ELF-1 (cell line): Measurements from ENCODE around the gene ATP1A1.

ENCODE experiments used
- DNase-seq: peaks from one replicate; pipeline ENCODE4 v3.0.0-alpha.2; 2016; ENCODE audit warnings: low read depth, low spot score

ATP1A1 gene

GRCh38 chr1:116390195-116390594, 17.2 kb downstream of the ATP1A1 start:
- no peak for DNase-seq

- DNase-seq = no peak
These were observed 18.1 kb downstream of the ATP1A1 start for GRCh38 chr1:116391185-116391584.

- no peak for DNase-seq
These were observed 19.8 kb downstream of the ATP1A1 start for GRCh38 chr1:116392717-116393404.

DNA sequence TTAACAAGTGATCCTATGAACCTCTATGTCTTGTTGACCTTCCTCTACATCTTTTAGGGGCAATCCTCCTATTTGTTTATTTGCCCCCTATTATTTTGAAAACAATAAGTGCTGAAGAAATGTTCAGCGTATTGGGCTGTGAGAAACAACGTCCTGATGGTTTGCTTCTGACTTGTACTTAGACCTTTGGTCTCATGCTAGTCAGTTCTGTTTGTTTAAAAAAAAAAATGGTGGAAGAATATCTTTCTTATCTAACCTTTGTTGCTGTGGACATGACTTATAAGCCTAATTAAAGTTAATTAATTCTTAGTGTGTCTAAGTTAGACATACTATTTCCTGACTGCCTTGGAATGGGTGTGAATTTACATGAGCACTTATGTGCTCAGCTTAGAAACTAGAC, 20.7 kb downstream of the ATP1A1 start:
- no peak for DNase-seq

- DNase-seq = no peak
These were observed 21.2 kb downstream of the ATP1A1 start for GRCh38 chr1:116394270-116394669.

DNA sequence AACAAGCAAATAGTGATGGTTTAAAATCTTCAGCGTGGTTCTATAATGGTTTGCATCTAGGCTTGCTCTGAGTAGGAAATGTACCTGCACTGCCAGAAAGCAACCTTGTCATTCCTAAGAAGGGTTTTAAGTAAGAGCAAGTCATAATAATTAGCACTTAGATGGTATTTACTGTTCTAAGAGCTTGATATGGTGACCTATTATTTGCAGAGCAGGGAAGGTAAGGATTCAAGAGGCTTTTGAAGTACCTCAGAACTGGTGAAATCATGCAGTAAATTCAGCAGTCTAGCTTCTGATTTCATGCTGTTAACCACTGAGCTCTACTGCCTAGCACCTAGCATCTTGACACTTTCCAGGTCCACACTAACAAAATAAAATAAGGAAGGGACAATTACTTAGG, 23.7 kb downstream of the ATP1A1 start:
- no peak for DNase-seq

GRCh38 chr1:116397728-116398127, 24.7 kb downstream of the ATP1A1 start:
- no peak for DNase-seq

GRCh38 chr1:116400780-116401179, 27.7 kb downstream of the ATP1A1 start:
- no peak for DNase-seq

GRCh38 chr1:116401646-116402176, 28.7 kb downstream of the ATP1A1 start:
- DNase-seq = no peak

DNA sequence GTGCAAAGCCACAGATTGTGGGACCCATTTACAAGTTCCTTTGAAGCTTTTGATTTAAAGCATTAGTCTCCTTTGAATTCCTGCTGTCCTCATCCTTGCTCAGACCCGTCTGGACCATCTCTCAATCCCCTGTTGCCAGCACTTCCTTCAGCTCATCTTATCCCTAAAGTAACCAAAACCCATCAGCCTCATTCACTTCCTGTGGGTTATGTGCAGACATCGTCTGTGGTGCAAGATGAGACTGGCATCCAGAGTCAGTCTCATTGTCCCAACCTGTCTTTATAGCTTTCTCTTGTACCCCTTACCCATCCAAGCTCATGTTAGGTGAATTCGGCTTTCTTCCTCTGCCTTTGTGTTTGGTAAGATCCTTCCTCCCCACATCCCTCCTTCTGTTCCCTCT, 29.3 kb downstream of the ATP1A1 start:
- DNase-seq = no peak

DNA sequence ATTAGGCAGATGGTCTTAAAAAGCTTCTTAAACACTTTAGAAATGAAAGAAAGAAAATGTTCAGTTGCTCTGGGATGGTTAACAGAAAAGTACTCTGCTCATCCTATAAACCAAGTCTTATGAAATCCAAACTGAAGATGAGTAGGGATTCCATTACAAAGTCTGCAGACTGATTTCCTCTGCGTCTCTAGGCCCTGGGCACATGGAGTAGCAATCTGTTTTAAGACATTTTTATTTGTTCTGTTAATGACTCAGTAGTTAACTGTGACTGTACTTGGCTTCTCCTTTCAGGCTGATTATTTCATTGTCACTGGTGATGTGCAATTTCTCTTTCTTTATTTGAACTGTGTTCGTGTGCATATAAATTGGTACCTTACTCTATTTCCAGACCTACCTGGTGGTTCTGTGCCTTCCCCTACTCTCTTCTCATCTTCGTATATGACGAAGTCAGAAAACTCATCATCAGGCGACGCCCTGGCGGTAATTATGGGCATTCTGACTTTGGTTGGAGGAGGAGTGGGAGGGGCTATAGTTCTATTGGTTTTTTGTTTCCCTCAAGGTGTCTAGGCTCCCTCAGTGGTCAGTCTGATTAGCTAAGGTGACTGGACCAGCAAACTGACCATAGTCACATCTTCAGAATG, 30.6 kb downstream of the ATP1A1 start:
- DNase-seq = no peak

- no peak for DNase-seq
These were observed 31.7 kb downstream of the ATP1A1 start for GRCh38 chr1:116404699-116405098.

GRCh38 chr1:116405241-116406135, 32.4 kb downstream of the ATP1A1 start:
- no peak for DNase-seq

DNA sequence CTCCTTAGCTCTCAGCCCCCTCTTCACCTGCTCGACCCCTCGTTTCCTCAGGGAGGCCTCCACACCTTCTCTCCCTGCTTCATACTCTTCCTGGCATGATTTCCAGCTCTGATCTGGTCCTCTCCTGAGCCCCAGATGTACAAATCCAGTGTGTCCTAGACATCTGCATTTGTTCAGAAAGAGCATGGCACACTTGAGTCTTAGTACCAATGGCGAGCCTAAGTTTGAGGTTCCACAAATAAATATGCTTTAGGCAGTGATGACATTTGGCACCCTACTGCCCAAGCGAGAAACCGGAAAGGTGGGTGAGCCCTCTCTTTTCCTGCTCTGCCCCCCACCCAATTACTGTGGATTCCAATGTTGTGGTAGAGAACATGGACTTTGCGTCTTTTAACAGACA, 34.0 kb downstream of the ATP1A1 start:
- no peak for DNase-seq

GRCh38 chr1:116408193-116408592, 35.1 kb downstream of the ATP1A1 start:
- DNase-seq = no peak

DNA sequence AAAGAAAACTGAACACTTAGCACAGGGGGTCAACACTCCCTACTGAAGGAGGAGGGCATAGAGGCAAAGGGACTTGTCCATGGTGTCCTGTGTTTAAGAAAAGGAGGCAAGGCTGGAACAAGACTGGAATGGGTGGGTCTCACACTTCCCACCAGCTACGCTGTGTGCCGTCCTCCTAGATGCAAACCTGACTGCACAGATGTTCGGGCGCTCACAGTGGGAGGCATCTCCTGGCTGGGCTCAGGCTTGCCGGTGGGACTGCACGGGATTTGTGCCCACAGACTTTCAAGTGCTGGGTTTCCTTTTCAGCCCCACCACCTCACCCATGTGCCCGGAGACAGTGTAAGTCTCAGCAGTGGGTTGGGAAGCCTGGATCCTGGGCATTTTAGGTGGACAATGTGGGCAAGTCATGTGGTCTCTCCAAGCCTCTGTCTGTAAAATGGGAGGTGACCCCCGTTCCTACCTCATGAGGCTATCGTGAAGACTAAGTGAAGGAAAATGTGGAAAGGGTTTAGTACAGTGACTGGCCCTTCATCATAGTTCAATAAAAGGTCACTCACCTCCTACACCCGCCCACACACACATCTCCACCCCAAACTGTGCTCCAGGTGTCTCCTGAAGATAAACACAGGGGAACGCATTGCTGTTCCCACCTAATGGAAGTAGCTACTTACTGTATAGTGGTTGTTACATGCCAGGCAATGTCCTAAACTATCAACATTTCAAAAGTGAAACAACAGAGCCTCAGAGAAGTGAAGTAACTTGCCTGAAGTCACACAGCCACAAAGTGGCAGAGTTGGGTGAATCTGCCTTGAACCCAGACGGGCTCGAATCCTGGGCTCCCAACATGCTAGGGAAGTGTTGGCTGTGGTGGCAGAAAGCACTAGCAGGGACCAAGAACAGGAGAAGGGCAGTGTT, 36.0 kb downstream of the ATP1A1 start:
- DNase-seq = no peak

DNA sequence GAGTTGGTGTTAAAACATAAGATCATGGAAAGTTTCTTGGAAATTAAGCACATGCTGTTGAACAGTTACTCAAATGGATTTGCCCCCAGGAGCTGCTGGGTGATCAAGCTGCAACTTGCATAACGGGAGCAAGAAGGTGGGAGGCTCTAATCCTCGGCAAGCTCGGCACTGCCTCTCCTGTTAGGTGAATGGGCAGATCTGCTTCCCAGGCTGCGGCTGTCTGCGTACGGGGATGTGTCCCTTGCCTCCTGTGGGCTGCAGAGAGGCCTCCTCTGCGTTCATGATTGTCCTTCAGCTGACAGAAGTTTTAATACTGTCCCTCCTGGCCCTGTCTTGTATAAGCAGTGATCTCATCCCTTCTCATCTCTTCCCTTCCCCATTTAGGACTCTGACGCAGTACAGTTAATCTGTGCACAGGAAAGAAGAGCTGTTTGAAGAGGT, 36.7 kb downstream of the ATP1A1 start:
- DNase-seq = no peak

GRCh38 chr1:116411784-116412479, 38.9 kb downstream of the ATP1A1 start:
- no peak for DNase-seq

GRCh38 chr1:116412480-116412798, 39.4 kb downstream of the ATP1A1 start:
- DNase-seq = no peak

DNA sequence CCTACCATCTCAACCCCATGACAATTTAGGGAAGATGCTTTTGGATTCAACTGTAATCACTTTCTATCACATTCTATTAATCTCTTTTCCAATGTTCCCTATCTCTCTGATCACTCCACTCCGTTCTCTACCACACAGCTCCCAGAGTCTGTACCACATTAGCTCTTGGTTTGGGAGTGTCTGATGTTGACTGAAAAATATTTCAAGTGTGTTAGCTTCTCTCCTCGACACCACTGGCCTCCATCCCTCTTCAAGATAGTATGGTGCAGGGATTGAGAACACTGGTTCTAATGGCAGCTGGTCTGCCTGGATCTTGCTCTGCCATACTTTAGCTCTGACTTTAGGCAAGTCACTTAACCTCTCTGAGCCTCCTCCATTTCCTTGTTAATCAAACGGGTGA, 39.9 kb downstream of the ATP1A1 start:
- no peak for DNase-seq

DNA sequence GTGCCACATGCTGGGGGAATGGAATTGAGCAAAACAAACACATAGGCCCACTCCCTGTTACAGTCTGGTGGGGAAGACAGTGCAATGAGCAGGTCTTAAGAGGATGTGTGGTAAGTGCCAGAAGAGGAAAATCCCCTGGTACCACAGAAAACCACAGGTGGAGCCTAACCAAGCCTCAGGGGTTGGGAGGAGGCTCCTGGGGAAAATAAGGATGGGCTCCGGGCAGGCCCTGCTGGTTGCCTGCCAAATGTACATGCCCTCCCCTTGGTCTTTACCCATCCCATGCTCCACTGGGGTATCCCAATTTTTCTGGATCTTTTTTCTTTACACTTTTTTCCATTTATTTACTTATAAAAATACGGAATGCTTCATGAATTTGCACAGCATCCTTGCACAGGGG, 40.4 kb downstream of the ATP1A1 start:
- no peak for DNase-seq
